Smooth muscle cell (in vitro differentiated cells): Measurements from ENCODE around the gene DCAF5. TPM values are rescaled to one million over a fixed set of nuclear protein-coding genes. Genes with fewer than 3 reads are reported as not detected.
"Not testable (repeated sequence)": the region's sequence is repeated elsewhere in the genome, so short reads cannot be mapped to it uniquely, and the experiment has no call there.

Experiments used
- DNase-seq: peaks from one replicate; lab custom pipeline; 2025; ENCODE audit not compliant: unreplicated experiment; lab: John Stamatoyannopoulos, UW
- H2AFZ ChIP-seq: fragments of 200-600 bp; sonication (generic); 2 replicates; pipeline ENCODE4 v1.6.0; 2016; ENCODE audit warnings: antibody characterized with exemption, low read depth, mild to moderate bottlenecking
- H3F3A ChIP-seq: fragments of 200-600 bp; sonication (generic); 2 replicates; pipeline ENCODE4 v1.6.0; 2017; ENCODE audit warnings: antibody characterized with exemption, low read depth
- H3K27ac ChIP-seq: fragments of 200-600 bp; sonication (generic); 2 replicates; pipeline ENCODE4 v1.5.1; 2016; ENCODE audit warnings: low read depth, mild to moderate bottlenecking
- H3K27me3 ChIP-seq: fragments of 200-600 bp; sonication (generic); 2 replicates; pipeline ENCODE4 v1.6.1; 2016; ENCODE audit warnings: low read depth, mild to moderate bottlenecking
- H3K36me3 ChIP-seq: fragments of 200-600 bp; sonication (generic); 2 replicates; pipeline ENCODE4 v1.5.1; 2016; ENCODE audit warnings: low read depth
- H3K4me1 ChIP-seq: fragments of 200-600 bp; sonication (generic); 2 replicates; pipeline ENCODE4 v1.5.1; 2016; ENCODE audit warnings: low read depth
- H3K4me2 ChIP-seq: fragments of 200-600 bp; sonication (generic); 2 replicates; pipeline ENCODE4 v1.6.0; 2016; ENCODE audit warnings: mild to moderate bottlenecking
- H3K4me3 ChIP-seq: fragments of 200-600 bp; sonication (generic); 2 replicates; pipeline ENCODE4 v1.5.1; 2016; ENCODE audit warnings: mild to moderate bottlenecking
- H3K79me2 ChIP-seq: fragments of 200-600 bp; sonication (generic); 2 replicates; pipeline ENCODE4 v1.6.0; 2016; ENCODE audit warnings: low read depth, mild to moderate bottlenecking
- H3K9ac ChIP-seq: fragments of 200-600 bp; sonication (generic); 2 replicates; pipeline ENCODE4 v1.6.0; 2016; ENCODE audit warnings: low read depth
- H3K9me3 ChIP-seq: fragments of 200-600 bp; sonication (generic); replicated peaks from 2 replicates; pipeline ENCODE4 v1.5.1; 2016; ENCODE audit warnings: low read depth
- H4K20me1 ChIP-seq: fragments of 200-600 bp; sonication (generic); 2 replicates; pipeline ENCODE4 v1.6.0; 2016; ENCODE audit warnings: low read depth
- CTCF ChIP-seq: fragments of 200-600 bp; sonication (generic); IDR thresholded peaks from 2 replicates; pipeline ENCODE4 v1.5.1; 2017; ENCODE audit warnings: borderline replicate concordance, mild to moderate bottlenecking, antibody characterized with exemption; ENCODE audit not compliant: insufficient read depth, poor library complexity, severe bottlenecking
- WGBS: methylation state at CpG from one replicate; pipeline ENCODE4 v1.1.7; 2016; ENCODE audit warnings: low lambda C conversion rate; 5-methylcytosine and 5-hydroxymethylcytosine counted together
- polyA plus RNA-seq: library from polyadenylated mRNA; unstranded; fragments of >200 nt; fragmentation: Nextera tagmentation; extraction: Ambion mirVana; gene quantifications from 2 replicates; pipeline ENCODE4 v1.2.1, GENCODE V29; 2016
- total RNA-seq: library from RNA; depleted of rRNA; stranded (reverse); fragments of >200 nt; gene quantifications from 2 replicates; pipeline ENCODE4 v1.2.3, GENCODE V29; 2014

The DCAF5 gene
- total and polyA plus RNA-seq, 2 experiments from 2014 or later: 23.0 to 45.4 TPM

GRCh38 chr14:69190191-69190590, 37.3 kb upstream of the DCAF5 start:
- DNase-seq: no peak
- no peaks in the 10 kb centered on the region for H3K36me3 ChIP-seq
- H3K9me3 ChIP-seq: no peaks in the 10 kb centered on the region
- no peaks in the 10 kb centered on the region for H3F3A ChIP-seq
- no peak overlapping the region for H3K27ac ChIP-seq
- no peak overlapping the region for H3K9ac ChIP-seq
- TF ChIP-seq CTCF: no peak
- H3K4me2 ChIP-seq: no peak overlapping the region
- H3K27me3 ChIP-seq: no peaks in the 10 kb centered on the region
- no peak overlapping the region for H3K4me3 ChIP-seq
- H3K79me2 ChIP-seq: peaks cover 7% of the 10 kb centered on the region
- H2AFZ ChIP-seq: no peak overlapping the region
- H4K20me1 ChIP-seq: no peaks in the 10 kb centered on the region
- WGBS: 84% methylated on average over 2 of the region's 2 CpGs
- peaks cover 7% of the 10 kb centered on the region for H3K4me1 ChIP-seq

DNA sequence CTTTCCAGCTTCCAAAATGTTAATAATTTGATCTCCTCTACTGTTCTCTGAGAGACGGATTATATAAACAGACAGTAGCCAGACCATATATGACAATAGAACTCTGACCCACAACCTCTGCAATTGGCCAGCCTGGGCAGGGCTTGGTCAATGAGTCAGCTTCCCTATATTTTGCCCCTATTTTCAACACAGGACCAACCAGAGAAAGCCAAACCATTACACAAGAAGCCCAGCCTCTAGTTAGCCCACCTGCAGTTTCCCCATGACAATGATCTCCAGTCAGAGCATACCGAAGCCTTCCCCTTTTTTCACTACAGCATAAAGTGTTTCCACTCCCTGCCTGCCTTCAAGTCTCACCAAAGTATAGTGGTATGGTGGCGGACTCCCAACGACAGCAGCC, 30.8 kb upstream of the DCAF5 start:
- H3K27ac ChIP-seq: no peak overlapping the region
- 61% methylated on average over 4 of the region's 4 CpGs for WGBS
- no peaks in the 10 kb centered on the region for H3K27me3 ChIP-seq
- no peak for DNase-seq
- H3K9me3 ChIP-seq: no peaks in the 10 kb centered on the region
- TF ChIP-seq CTCF: no peak
- H3K4me2 ChIP-seq: no peak overlapping the region
- H3K36me3 ChIP-seq: no peaks in the 10 kb centered on the region
- no peak overlapping the region for H2AFZ ChIP-seq
- no peaks in the 10 kb centered on the region for H3K4me1 ChIP-seq
- no peaks in the 10 kb centered on the region for H3K79me2 ChIP-seq
- H3F3A ChIP-seq: peaks cover 3% of the 10 kb centered on the region
- no peak overlapping the region for H3K9ac ChIP-seq
- H3K4me3 ChIP-seq: no peak overlapping the region
- no peaks in the 10 kb centered on the region for H4K20me1 ChIP-seq

DNA sequence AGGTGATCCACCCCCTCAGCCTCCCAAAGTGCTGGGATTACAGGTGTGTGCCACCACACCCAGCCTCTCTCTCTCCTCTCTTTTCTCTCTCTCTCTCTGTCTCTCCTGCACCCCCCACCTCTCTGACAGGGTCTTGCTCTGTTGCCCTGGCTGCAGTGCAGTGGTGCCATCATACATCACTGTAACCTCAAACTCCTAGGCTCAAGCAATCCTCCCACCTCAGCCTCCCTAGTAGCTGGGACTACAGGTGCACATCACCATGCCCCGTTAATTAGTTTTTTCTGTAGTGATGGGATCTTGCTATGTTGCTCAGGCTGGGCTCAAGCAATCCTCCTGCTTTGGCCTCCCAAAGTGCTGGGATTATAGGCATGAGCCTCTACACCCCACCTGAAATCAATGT, 29.7 kb upstream of the DCAF5 start:
- not testable (repeated sequence) for H3K27ac ChIP-seq, H3K79me2 ChIP-seq, H4K20me1 ChIP-seq, H3K9me3 ChIP-seq, H3K9ac ChIP-seq, H3K27me3 ChIP-seq, H3K4me3 ChIP-seq, DNase-seq, H2AFZ ChIP-seq, H3K4me1 ChIP-seq, H3F3A ChIP-seq, H3K36me3 ChIP-seq, H3K4me2 ChIP-seq
- 94% methylated on average over 1 of the region's 1 CpG for WGBS

GRCh38 chr14:69181491-69181890, 28.6 kb upstream of the DCAF5 start:
- H3K4me2 ChIP-seq: no peak overlapping the region
- peak overlapping the region; percentile 68 for H3K27ac ChIP-seq
- H3K9me3 ChIP-seq: no peaks in the 10 kb centered on the region
- H2AFZ ChIP-seq: no peak overlapping the region
- H3K36me3 ChIP-seq: no peaks in the 10 kb centered on the region
- H3K4me3 ChIP-seq: no peak overlapping the region
- no peaks in the 10 kb centered on the region for H3K27me3 ChIP-seq
- TF ChIP-seq CTCF: no peak
- no peaks in the 10 kb centered on the region for H4K20me1 ChIP-seq
- DNase-seq: no peak
- no peak overlapping the region for H3K9ac ChIP-seq
- H3K79me2 ChIP-seq: no peaks in the 10 kb centered on the region
- H3F3A ChIP-seq: peaks cover 3% of the 10 kb centered on the region
- no peaks in the 10 kb centered on the region for H3K4me1 ChIP-seq
